Measurements from ENCODE around the gene CFAP74.

Gene CFAP74

GRCh38 chr1:1919304-1920056, 84.1 kb downstream of the CFAP74 start:
- DNase-seq = peak; percentile 99
- H3K9me3 Mint-ChIP-seq = no peaks in the 10 kb centered on the region
- peaks cover 6 to 17% of the 10 kb centered on the region in 2 donors for H3K4me1 Mint-ChIP-seq
- H3K27me3 Mint-ChIP-seq = peaks cover under 1 to 14% of the 10 kb centered on the region in 2 donors
- ATAC-seq (replicated peaks) = peak; percentile 86 to 91
- no peaks in the 10 kb centered on the region for H3K36me3 Mint-ChIP-seq
- H3K4me3 Mint-ChIP-seq = peak overlapping the region; percentile 75 to 79
- H3K27ac Mint-ChIP-seq = peak overlapping the region; percentile 79

GRCh38 chr1:1918901-1919303, 84.7 kb downstream of the CFAP74 start, which contains the start of gene TMEM52:
TSS of gene TMEM52 (minus strand) at chr1:1919279. CDS start at chr1:1919265, 14 bp downstream.
- no peaks in the 10 kb centered on the region for H3K36me3 Mint-ChIP-seq
- peaks cover 1 to 14% of the 10 kb centered on the region in 2 donors for H3K27me3 Mint-ChIP-seq

GRCh38 chr1:1917995-1918900, 85.3 kb downstream of the CFAP74 start:
- Mint-ChIP-seq H3K27ac (peak overlapping the region; percentile 51), H3K27me3 (peaks cover 5 to 20% of the 10 kb centered on the region in 2 donors), H3K36me3 (no peaks in the 10 kb centered on the region), H3K4me3 (peak overlapping the region; percentile 75 to 79), H3K9me3 (no peaks in the 10 kb centered on the region), H3K4me1 (peaks cover 6 to 17% of the 10 kb centered on the region in 2 donors)
- DNase-seq (no peak), ATAC-seq (replicated peaks) (no peak)

More at GRCh38 chr1:1918901-1919303, 84.7 kb downstream of the CFAP74 start, which contains the start of gene TMEM52:
- Mint-ChIP-seq H3K4me1 (peaks cover 6 to 17% of the 10 kb centered on the region in 2 donors), H3K9me3 (no peaks in the 10 kb centered on the region), H3K27ac (peak within 1 kb of the TSS; percentile 79), H3K4me3 (peak within 1 kb of the TSS; percentile 75 to 79)
- no peak for DNase-seq
- ATAC-seq (replicated peaks) = peak; percentile 35 to 40

GRCh38 chr1:1917304-1917976, 86.1 kb downstream of the CFAP74 start:
- ATAC-seq (replicated peaks) (no peak), DNase-seq (no peak)
- H3K27ac Mint-ChIP-seq = peak overlapping the region; percentile 51
- H3K4me3 Mint-ChIP-seq = peak overlapping the region; percentile 28 to 50
- H3K4me1 Mint-ChIP-seq = peaks cover 6 to 12% of the 10 kb centered on the region in 2 donors
- H3K9me3 Mint-ChIP-seq = no peaks in the 10 kb centered on the region
- no peaks in the 10 kb centered on the region for H3K36me3 Mint-ChIP-seq
- H3K27me3 Mint-ChIP-seq = peaks cover 5 to 12% of the 10 kb centered on the region in 2 donors

GRCh38 chr1:1916851-1917251, 86.7 kb downstream of the CFAP74 start:
- no peaks in the 10 kb centered on the region for H3K36me3 Mint-ChIP-seq
- no peak for DNase-seq
- ATAC-seq (replicated peaks) = no peak
- H3K27me3 Mint-ChIP-seq = peaks cover 5 to 11% of the 10 kb centered on the region in 2 donors
- H3K4me1 Mint-ChIP-seq = peaks cover 6 to 12% of the 10 kb centered on the region in 2 donors
- no peak overlapping the region for H3K27ac Mint-ChIP-seq
- H3K9me3 Mint-ChIP-seq = no peaks in the 10 kb centered on the region
- no peak overlapping the region for H3K4me3 Mint-ChIP-seq

GRCh38 chr1:1915911-1916840, 87.4 kb downstream of the CFAP74 start:
- ATAC-seq (replicated peaks) (no peak), DNase-seq (no peak)
- Mint-ChIP-seq H3K36me3 (no peaks in the 10 kb centered on the region), H3K27ac (peak overlapping the region; percentile 62), H3K27me3 (peaks cover 5 to 11% of the 10 kb centered on the region in 2 donors), H3K4me1 (peaks cover 6 to 12% of the 10 kb centered on the region in 2 donors), H3K4me3 (no peak overlapping the region), H3K9me3 (no peaks in the 10 kb centered on the region)

GRCh38 chr1:1914971-1915692, 88.5 kb downstream of the CFAP74 start, which contains the start of gene CALML6:
TSS of gene CALML6 (plus strand) at chr1:1915260. CDS start at chr1:1915281, 21 bp downstream.
- DNase-seq (no peak), ATAC-seq (replicated peaks) (no peak)
- no peaks in the 10 kb centered on the region for H3K9me3 Mint-ChIP-seq
- H3K4me1 Mint-ChIP-seq = peaks cover 12 to 17% of the 10 kb centered on the region in 2 donors
- no peaks in the 10 kb centered on the region for H3K36me3 Mint-ChIP-seq
- peak within 1 kb of the TSS; percentile 62 for H3K27ac Mint-ChIP-seq
- H3K27me3 Mint-ChIP-seq = peaks cover 5 to 11% of the 10 kb centered on the region in 2 donors
- H3K4me3 Mint-ChIP-seq = no peak within 1 kb of the TSS

GRCh38 chr1:1914101-1914970, 89.2 kb downstream of the CFAP74 start:
- H3K9me3 Mint-ChIP-seq = no peaks in the 10 kb centered on the region
- DNase-seq (no peak), ATAC-seq (replicated peaks) (no peak)
- H3K27ac Mint-ChIP-seq = no peak overlapping the region
- peaks cover 5 to 11% of the 10 kb centered on the region in 2 donors for H3K27me3 Mint-ChIP-seq
- H3K4me1 Mint-ChIP-seq = peaks cover 15 to 22% of the 10 kb centered on the region in 2 donors
- no peak overlapping the region for H3K4me3 Mint-ChIP-seq
- no peaks in the 10 kb centered on the region for H3K36me3 Mint-ChIP-seq

GRCh38 chr1:1911350-1912041, 92.1 kb downstream of the CFAP74 start:
- ATAC-seq (replicated peaks) = no peak
- Mint-ChIP-seq H3K27ac (no peak overlapping the region), H3K36me3 (no peaks in the 10 kb centered on the region), H3K27me3 (peaks cover 5 to 7% of the 10 kb centered on the region in 2 donors), H3K9me3 (no peaks in the 10 kb centered on the region), H3K4me1 (peaks cover 15 to 26% of the 10 kb centered on the region in 2 donors), H3K4me3 (no peak overlapping the region)
- DNase-seq = no peak

GRCh38 chr1:1910651-1911331, 92.8 kb downstream of the CFAP74 start:
- H3K36me3 Mint-ChIP-seq = no peaks in the 10 kb centered on the region
- peak overlapping the region in 1 of 2 donors; percentile 91 for H3K4me3 Mint-ChIP-seq
- DNase-seq = no peak
- peaks cover 5 to 7% of the 10 kb centered on the region in 2 donors for H3K27me3 Mint-ChIP-seq
- H3K4me1 Mint-ChIP-seq = peaks cover 20 to 33% of the 10 kb centered on the region in 2 donors
- H3K27ac Mint-ChIP-seq = no peak overlapping the region
- H3K9me3 Mint-ChIP-seq = no peaks in the 10 kb centered on the region
- no peak for ATAC-seq (replicated peaks)

GRCh38 chr1:1910033-1910465, 93.5 kb downstream of the CFAP74 start:
- peaks cover 19 to 33% of the 10 kb centered on the region in 2 donors for H3K4me1 Mint-ChIP-seq
- no peaks in the 10 kb centered on the region for H3K9me3 Mint-ChIP-seq
- peak overlapping the region; percentile 92 for H3K27ac Mint-ChIP-seq
- H3K36me3 Mint-ChIP-seq = no peaks in the 10 kb centered on the region
- H3K27me3 Mint-ChIP-seq = peaks cover 5 to 7% of the 10 kb centered on the region in 2 donors
- DNase-seq (no peak), ATAC-seq (replicated peaks) (no peak)
- H3K4me3 Mint-ChIP-seq = peak overlapping the region; percentile 88 to 91
